Urinary bladder (tissue), 4 donors: ENCODE data around the gene TRIM67. TPM values are rescaled to one million over a fixed set of nuclear protein-coding genes. Genes with fewer than 3 reads are reported as not detected.
"Not testable (repeated sequence)": the region's sequence is repeated elsewhere in the genome, so short reads cannot be mapped to it uniquely, and the experiment has no call there.

Experiments
- DNase-seq: peaks from one replicate; pipeline ENCODE4 v3.0.0-alpha.2; 2015; ENCODE audit errors: extremely low spot score
- H3K27ac ChIP-seq: one replicate; pipeline ENCODE4 v1.5.1; 2013; ENCODE audit warnings: low read depth, mild to moderate bottlenecking, moderate library complexity
- H3K36me3 ChIP-seq: one replicate; pipeline ENCODE4 v1.6.1; 2013; ENCODE audit warnings: mild to moderate bottlenecking, moderate library complexity; ENCODE audit not compliant: insufficient read depth
- H3K4me1 ChIP-seq: one replicate; pipeline ENCODE4 v1.6.1; 2013; ENCODE audit warnings: mild to moderate bottlenecking, moderate library complexity; ENCODE audit not compliant: insufficient read depth
- H3K4me3 ChIP-seq: one replicate; pipeline ENCODE4 v1.5.1; 2013; ENCODE audit warnings: low read depth, low read length
- WGBS: extraction: QIAGEN DNeasy Blood & Tissue Kit; methylation state at CpG from one replicate; pipeline ENCODE4 v1.1.7; 2013; 5-methylcytosine and 5-hydroxymethylcytosine counted together
- polyA plus RNA-seq: library from polyadenylated mRNA; stranded (reverse); fragments of 200-250 nt; gene quantifications from one replicate; pipeline ENCODE4 v1.2.3, GENCODE V29; 2013
- total RNA-seq: library from RNA; depleted of rRNA; stranded (reverse); fragments of >200 nt; gene quantifications from one replicate; pipeline ENCODE4 v1.2.3, GENCODE V29; 2014
- donor health status: healthy with polysubstance abuse.
- donor health status: healthy.

The TRIM67 gene
- total and polyA plus RNA-seq, 2 donors: 0.08 to 0.42 TPM

DNA sequence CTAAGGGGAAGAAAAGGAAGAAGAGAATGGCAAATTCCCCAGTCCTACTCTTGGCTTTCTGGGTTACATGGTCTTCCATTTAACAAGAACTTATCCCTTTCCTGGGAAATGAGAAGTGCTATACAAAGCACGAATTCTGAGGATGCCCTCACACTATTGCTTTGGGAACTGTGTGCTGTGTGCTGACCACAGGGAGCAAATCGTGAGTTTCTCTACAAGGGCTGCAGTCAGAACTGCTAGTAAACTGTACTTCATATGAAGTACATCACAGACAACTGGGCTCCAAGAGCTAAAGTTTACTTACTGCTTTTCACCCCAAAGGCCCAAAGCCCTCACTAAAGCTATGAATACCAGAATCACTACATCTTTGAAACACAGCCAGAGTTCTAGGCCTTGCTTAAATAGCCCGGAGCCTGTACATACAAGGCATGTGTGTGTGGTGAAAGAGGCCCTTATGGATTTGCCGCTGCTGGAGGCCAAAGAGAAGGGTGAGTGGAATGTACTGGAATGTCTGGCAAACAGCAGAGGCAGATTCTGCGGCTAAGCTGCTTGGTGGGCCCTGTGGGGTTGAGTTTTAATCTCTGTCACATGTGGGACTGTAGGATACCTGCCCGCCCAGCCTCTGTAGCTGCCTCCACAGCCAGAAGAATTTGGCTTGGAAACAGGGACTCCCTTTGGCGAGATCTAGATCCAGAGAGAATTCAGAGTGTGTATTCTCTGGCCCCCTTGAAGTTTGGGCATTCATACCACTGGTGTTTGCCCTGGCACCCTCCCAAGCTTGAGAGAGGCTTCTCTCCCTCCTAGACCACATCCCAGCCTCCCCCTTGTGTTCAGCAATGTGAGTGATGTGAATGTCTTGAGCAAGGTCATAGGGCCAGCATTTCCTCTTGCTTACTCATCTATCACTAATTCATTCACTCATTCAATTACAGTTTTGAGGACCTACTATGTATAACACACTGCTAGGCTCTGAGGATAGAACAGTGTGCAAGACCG is 21.9 kb upstream of the TRIM67 start:
- Histone ChIP-seq H3K4me3 (no peak overlapping the region), H3K27ac (no peak overlapping the region), H3K36me3 (no peaks in the 10 kb centered on the region), H3K4me1 (no peaks in the 10 kb centered on the region)
- DNase-seq: no peak
- 43% methylated on average over 8 of the region's 8 CpGs for WGBS

DNA sequence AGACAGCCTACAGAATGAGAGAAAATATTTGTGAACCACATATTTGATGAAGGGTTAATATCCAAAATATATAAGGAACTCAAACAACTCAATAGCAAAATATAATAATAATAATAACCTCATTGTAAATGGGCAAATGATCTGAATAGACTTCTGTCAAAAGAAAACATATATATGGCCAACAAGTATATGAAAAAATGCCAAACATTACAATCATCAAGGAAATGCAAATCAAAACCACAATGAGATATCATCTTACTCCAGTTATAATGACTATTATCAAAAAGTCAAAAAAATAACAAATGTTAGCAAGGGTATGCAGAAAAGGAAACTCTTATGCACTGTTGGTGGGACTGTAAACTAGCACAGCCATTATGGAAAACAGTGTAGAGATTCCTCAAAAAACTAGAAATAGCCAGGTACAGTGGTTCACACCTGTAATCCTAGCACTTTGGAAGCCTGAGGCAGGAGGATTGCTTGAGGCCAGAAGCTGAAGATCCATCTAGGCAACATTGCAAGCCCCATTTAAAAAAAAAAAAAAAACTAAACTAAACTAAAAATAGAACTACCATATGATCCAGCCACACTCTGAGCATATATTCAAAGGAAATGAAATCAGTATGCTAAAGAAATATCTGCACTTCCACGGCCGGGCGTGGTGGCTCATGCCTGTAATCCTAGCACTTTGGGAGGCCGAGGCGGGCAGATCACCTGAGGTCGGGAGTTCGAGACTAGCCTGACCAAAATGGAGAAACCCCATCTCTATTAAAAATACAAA is 17.3 kb upstream of the TRIM67 start:
- Histone ChIP-seq H3K36me3 (no peaks in the 10 kb centered on the region), H3K4me1 (no peaks in the 10 kb centered on the region), H3K27ac (no peak overlapping the region), H3K4me3 (no peak overlapping the region)
- WGBS: 74% methylated on average over 7 of the region's 7 CpGs
- DNase-seq: no peak

DNA sequence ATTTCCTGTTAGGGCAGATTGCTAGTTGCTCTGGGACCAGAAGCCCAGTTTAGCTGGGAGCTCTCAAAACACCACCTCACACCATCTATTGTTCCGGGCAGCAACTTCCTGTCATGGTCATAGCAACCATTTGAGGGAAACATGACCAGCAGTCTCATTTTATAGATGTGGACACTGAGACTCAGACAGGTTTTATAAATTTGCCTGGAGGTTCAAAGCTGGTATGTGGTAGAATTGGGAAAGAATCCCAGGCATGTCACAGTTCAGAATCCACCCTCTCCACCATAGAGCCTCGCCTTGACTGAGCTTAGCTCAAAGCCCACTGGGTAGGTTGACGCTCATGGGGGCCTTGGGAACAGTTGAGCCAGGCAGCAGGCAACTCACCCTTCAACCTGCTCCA is 14.0 kb upstream of the TRIM67 start:
- no peak for DNase-seq
- no peaks in the 10 kb centered on the region for H3K36me3 ChIP-seq

DNA sequence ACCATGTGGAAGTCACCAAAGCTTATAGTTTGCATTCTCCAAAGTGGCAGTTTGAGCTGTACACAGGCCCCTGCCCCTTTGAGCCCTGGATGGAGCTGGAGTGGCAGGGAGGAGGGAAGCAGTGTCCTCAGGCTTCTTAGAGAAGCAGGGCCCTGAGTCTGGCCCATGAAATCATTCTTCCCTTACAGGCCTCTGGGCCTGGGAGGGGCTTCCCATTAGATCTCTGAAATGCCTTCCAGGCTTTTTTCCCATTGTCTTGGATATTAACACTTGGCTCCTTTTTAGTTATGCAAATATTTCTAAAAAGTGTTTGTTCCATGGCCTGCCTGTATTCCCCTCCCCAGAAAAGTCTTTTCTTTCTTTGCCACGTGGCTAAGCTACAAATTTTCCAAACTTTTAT is 10.0 kb upstream of the TRIM67 start:
- Histone ChIP-seq H3K36me3 (no peaks in the 10 kb centered on the region), H3K4me3 (no peak overlapping the region), H3K4me1 (no peaks in the 10 kb centered on the region), H3K27ac (no peak overlapping the region)
- WGBS: 8% methylated on average over 1 of the region's 1 CpG
- no peak for DNase-seq

More for the DNA sequence above, 14.0 kb upstream of the TRIM67 start:
- Histone ChIP-seq H3K4me3 (no peak overlapping the region), H3K4me1 (no peaks in the 10 kb centered on the region), H3K27ac (no peak overlapping the region)
- WGBS: 70% methylated on average over 3 of the region's 3 CpGs

DNA sequence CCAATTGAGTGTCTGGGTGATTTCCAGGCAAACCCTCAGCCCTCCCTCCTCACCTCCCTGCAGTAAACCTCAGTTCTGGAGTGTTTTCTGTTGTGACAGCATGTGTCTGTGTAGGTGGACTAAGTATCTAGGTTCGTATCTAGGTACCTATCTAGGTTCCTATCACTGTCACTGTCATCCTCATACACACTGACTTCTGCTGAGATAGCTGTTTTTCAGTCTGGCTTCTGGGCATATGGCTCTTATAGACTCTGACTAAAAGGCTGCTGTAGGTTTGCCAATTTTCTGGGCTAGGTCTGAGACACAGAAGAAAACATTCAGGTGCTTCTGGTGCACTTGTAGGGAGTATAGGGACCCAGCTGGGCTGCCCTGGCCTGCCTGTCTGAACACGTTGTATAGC is 8.1 kb upstream of the TRIM67 start:
- Histone ChIP-seq H3K4me1 (no peaks in the 10 kb centered on the region), H3K4me3 (no peak overlapping the region), H3K36me3 (no peaks in the 10 kb centered on the region), H3K27ac (no peak overlapping the region)
- DNase-seq: no peak
- 60% methylated on average over 2 of the region's 2 CpGs for WGBS

DNA sequence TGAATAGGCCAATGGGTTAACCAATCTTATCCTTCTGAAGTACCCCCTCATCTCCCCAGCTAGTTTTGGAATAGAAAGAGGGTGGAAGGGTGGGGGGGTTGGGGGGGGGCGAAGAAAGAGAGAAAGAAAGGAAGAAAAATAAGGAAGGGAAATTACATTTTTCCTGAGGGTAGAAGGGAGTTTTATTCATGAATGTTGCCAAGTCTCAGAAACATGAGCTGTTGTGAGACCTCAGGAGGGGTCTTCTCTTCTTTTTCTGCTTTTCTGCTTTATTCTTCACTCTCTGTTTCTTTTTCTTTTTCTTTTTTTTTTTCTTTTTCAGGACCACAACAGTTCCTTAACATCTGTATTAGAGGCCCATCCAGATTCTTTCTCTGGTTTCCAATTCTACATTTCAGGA is 6.0 kb upstream of the TRIM67 start:
- Histone ChIP-seq H3K4me3 (no peak overlapping the region), H3K4me1 (no peaks in the 10 kb centered on the region), H3K36me3 (no peaks in the 10 kb centered on the region), H3K27ac (no peak overlapping the region)
- 91% methylated on average over 1 of the region's 1 CpG for WGBS
- DNase-seq: no peak

DNA sequence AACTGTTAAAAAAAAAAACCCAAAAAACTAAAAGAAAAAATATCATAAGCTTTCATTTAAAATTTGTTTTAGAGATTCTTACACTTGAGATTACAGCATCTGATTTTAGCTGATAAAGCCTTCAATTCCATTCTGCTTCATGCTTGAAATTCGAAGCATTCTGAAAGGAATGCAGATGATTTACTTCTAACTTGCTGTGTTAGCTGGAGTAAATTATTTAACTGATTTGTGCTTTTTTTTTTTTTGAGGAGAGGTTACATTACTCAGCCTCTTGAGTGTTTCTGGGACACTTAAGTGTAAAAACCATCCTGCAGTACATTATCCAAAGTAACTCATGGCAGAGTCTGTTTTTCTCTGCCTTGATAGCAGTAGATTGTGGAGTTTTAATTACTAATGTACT is 4.5 kb upstream of the TRIM67 start:
- H3K4me1 ChIP-seq: peaks cover 3% of the 10 kb centered on the region
- 30% methylated on average over 1 of the region's 1 CpG for WGBS
- no peak overlapping the region for H3K27ac ChIP-seq
- no peaks in the 10 kb centered on the region for H3K36me3 ChIP-seq
- H3K4me3 ChIP-seq: no peak overlapping the region
- no peak for DNase-seq

DNA sequence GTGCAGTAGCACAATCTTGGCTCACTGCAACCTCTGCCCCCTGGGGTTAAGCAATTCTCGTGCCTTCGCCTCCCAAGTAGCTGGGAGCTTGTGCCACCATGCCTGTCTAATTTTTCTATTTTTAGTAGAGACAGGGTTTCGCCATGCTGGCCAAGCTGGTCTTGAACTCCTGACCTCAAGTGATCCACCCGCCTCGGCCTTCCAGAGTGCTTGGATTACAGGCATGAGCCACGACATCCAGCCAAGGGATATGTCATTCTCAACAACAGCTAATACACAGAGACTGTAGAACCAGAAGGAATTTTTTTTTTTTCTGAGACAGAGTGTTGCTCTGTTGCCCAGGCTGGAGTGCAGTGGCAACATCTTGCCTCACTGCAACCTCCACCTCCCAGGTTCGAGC is 3.7 kb upstream of the TRIM67 start:
- DNase-seq, H3K27ac ChIP-seq, H3K4me3 ChIP-seq, H3K36me3 ChIP-seq: not testable (repeated sequence)
- WGBS: 73% methylated on average over 7 of the region's 7 CpGs
- peaks cover 11% of the 10 kb centered on the region for H3K4me1 ChIP-seq

DNA sequence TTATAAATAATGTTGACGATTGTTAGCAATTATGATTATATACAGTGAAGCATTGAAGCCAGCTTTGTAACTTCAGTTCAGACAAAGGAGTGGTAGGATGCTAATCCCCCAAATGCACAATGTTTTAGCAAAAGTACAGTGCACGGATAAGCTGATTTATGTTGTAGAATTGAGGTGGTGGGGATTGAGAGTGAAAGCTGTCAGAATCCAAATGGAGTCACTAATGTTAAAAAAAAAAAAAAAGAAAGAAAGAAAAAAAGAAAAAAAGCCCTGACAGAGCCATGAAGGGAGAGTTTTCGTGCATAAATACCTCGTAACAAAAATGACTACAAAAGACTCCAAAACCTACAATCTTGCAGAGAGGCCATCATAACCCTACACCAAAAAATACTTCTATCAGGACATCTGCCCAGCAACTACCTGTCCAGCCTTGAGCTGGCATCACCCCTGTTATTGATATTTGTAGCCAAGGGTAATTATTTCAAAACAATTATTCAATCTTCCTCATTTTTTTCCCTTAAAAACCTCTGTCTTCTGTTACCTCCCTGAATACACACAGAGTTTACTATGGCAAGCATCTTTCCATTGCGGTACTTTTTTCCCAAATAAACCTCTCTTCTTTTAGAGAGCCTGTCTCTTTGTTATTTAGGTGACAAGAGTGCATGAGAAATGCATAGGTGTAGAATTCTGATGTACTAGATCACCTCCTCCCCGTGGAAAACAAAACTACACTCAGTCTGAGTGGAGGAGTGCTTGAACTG is 2.5 kb upstream of the TRIM67 start:
- Histone ChIP-seq H3K4me1 (peaks cover 15% of the 10 kb centered on the region), H3K27ac (no peak overlapping the region), H3K4me3 (no peak overlapping the region), H3K36me3 (no peaks in the 10 kb centered on the region)
- DNase-seq: no peak
- 67% methylated on average over 6 of the region's 6 CpGs for WGBS

DNA sequence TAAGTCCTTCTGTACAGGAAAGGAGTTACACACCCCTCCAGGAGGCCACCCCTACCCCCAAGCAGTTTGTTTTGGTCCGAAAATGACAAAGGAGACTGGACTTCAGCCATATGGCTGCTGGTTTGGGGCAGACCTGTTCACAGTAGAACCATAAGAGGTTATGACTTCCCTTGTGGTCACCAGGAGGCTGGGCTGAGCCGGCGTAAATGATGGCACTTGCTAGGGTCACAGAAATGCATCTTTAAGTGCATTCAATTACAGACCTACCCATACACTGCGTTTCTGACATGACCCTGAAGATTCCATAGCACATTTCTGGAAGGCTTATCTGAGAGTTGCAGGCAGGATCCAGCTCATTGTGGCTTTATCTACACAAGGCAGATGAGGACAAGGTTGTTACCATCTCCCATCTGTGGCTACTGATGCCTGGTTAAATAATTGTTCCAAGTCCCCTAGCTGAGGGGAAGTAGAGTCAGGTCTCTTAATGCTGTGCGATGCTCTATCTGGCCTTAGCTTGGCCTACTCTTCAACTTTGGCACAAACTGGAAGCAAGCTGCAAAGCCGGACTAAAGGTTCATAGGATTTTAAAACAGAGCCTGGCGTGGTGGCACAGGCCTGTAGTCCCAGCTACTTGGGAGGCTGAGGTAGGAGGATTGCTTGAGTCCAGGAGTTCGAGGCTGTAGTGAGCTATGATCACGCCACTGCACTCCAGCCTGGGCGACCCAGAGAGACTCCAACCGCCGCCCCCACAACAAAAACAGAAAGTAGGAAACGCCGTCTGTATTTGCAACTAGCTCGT is 1.7 kb upstream of the TRIM67 start:
- 74% methylated on average over 15 of the region's 15 CpGs for WGBS
- H3K4me1 ChIP-seq: peaks cover 15% of the 10 kb centered on the region
- no peak overlapping the region for H3K27ac ChIP-seq
- no peaks in the 10 kb centered on the region for H3K36me3 ChIP-seq
- H3K4me3 ChIP-seq: no peak overlapping the region
- DNase-seq: no peak

DNA sequence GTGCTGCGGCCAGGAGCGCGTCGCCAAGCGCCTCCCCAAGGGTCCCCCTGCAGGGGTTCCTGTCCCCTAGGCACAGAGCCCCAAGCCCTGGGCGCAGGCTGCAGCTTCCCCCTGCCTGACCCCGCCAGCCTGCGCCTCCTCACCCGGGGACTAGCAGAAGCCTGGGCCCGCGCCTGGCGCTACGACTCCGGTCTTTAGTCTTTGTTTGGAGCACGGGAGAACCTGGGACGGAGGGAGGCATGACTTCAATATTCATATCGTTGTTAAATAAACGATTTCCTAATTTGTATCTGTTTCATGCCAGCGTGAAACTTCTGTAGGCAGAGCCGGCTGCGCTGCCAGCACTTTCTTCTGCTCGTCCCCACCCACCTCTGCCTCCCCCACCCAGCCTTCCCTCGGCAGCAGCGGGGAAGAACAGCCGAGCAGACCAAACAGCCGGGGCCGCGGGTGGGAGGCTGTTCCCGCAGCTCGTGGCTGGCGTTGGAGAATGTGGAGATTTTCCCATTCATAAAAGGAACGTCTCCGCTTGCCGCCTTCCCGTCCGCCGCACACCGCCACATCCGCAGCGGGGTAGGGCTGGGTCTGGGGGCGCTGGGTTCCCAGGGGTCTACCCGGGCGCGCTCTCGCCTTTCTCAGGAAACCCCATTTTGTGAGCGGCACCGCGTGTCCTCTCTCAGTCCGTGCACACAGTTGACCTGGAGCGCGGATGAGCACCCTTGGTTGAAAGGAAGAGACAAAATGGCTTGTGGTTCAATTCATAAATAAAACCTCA is 777 bp upstream of the TRIM67 start:
- no peak for DNase-seq
- 5% methylated on average over 51 of the region's 51 CpGs for WGBS

DNA sequence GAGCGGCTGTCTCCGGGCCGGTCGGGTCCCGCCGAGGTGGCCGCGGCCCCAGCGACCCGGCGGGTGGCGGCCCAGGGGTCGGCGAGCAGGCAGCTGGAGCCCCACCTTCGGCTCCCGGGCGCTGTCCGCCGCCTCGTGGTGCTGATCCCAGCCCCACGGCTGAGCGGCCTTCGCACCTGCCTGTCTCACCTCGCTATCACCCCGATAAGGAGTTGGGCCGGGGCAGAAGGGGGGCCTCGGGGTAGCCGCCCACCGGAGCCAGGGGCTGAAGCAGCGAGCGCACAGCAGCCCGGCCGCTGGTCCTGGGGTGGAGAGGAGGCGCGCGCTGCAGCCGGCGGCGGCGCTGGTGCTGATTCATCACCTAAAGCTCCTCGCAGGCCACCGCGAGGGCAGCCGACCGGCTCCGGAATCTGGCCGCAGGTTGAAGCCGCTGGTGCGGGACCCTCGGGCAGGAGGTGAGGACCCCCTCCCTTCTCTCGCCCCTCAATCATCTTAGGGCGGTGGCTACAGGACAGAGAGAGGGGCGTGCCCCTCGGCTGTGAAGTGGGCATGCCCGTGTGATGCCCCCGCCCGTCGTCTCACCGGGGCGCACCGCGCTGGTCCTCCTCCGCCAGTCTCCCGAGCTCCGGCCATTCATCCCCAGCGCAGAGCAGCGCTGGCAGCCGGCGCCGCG is 575 bp downstream of the TRIM67 start:
- under 1% methylated on average over 71 of the region's 71 CpGs for WGBS
- Histone ChIP-seq H3K4me1 (peaks cover 15% of the 10 kb centered on the region), H3K27ac (no peak overlapping the region), H3K4me3 (peak overlapping the region; percentile 44), H3K36me3 (no peaks in the 10 kb centered on the region)
- no peak for DNase-seq

More for the DNA sequence above, 777 bp upstream of the TRIM67 start:
- H3K4me3 ChIP-seq: no peak overlapping the region
- H3K4me1 ChIP-seq: peaks cover 15% of the 10 kb centered on the region
- no peak overlapping the region for H3K27ac ChIP-seq
- no peaks in the 10 kb centered on the region for H3K36me3 ChIP-seq
